ENCODE results near the gene KIAA0753.

KIAA0753 gene

GRCh38 chr17:6572972-6573370 is 67.5 kb downstream of the KIAA0753 start:
- no peaks in the 10 kb centered on the region for H3K9me3 ChIP-seq (ENCODE audit: insufficient read depth, low read length)
- TF ChIP-seq, protein P1, sequence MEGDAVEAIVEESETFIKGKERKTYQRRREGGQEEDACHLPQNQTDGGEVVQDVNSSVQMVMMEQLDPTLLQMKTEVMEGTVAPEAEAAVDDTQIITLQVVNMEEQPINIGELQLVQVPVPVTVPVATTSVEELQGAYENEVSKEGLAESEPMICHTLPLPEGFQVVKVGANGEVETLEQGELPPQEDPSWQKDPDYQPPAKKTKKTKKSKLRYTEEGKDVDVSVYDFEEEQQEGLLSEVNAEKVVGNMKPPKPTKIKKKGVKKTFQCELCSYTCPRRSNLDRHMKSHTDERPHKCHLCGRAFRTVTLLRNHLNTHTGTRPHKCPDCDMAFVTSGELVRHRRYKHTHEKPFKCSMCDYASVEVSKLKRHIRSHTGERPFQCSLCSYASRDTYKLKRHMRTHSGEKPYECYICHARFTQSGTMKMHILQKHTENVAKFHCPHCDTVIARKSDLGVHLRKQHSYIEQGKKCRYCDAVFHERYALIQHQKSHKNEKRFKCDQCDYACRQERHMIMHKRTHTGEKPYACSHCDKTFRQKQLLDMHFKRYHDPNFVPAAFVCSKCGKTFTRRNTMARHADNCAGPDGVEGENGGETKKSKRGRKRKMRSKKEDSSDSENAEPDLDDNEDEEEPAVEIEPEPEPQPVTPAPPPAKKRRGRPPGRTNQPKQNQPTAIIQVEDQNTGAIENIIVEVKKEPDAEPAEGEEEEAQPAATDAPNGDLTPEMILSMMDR (IDR thresholded peaks at IDR 0.05; ENCODE audit: insufficient read depth, low read length, poor library complexity, severe bottlenecking): no peak
- TF ChIP-seq EZH2phosphoT487 (conservative IDR thresholded peaks at IDR 0.05; ENCODE audit: low read length): no peak
- no peaks in the 10 kb centered on the region for H3F3A ChIP-seq (ENCODE audit: insufficient read depth)
- H3K79me2 ChIP-seq (ENCODE audit: insufficient read depth, low read length): no peaks in the 10 kb centered on the region
- no peak overlapping the region for H3K9ac ChIP-seq (ENCODE audit: low read length)
- no peak overlapping the region for H3K4me2 ChIP-seq (ENCODE audit: low read depth, low read length, poor library complexity, severe bottlenecking)
- no peak overlapping the region for H3K27ac ChIP-seq (ENCODE audit: low read depth, low read length)
- no peak overlapping the region for H2AFZ ChIP-seq (ENCODE audit: low read depth, low read length, severe bottlenecking)
- H3K9me2 ChIP-seq (replicated peaks; ENCODE audit: insufficient read depth, low read length): no peaks in the 10 kb centered on the region
- H3K36me3 ChIP-seq (ENCODE audit: low read length): no peaks in the 10 kb centered on the region
- no peaks in the 10 kb centered on the region for H4K20me1 ChIP-seq (ENCODE audit: low read depth, low read length)
- no peak overlapping the region for H3K4me3 ChIP-seq (ENCODE audit: insufficient read depth, low read length, poor library complexity, severe bottlenecking)
- no peaks in the 10 kb centered on the region for H3K27me3 ChIP-seq (ENCODE audit: low read length)

DNA sequence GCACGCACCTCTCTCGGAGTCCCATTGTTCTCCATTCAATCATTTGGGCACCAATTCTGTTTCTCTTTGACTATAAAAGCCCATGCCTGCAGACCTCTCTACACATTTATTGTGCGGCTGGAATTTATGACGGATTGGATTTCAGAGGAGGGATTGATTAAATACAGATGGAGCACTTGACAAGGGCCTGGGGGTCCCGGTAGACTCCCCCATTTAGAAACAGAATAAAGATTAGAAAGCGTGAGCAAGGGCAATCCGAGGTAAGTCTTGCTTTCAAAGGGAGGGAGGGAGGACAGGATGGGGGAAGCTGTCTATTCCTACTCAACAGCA is 69.1 kb downstream of the KIAA0753 start:
- no peak for TF ChIP-seq EZH2phosphoT487 (conservative IDR thresholded peaks at IDR 0.05; ENCODE audit: low read length)
- TF ChIP-seq, protein P1 (IDR thresholded peaks at IDR 0.05; ENCODE audit: insufficient read depth, low read length, poor library complexity, severe bottlenecking): no peak
- Histone ChIP-seq H3K4me3 (ENCODE audit: insufficient read depth, low read length, poor library complexity, severe bottlenecking) (no peak overlapping the region), H3F3A (ENCODE audit: insufficient read depth) (no peaks in the 10 kb centered on the region), H3K27ac (ENCODE audit: low read depth, low read length) (no peak overlapping the region), H3K9me2 (replicated peaks; ENCODE audit: insufficient read depth, low read length) (no peaks in the 10 kb centered on the region), H4K20me1 (ENCODE audit: low read depth, low read length) (no peaks in the 10 kb centered on the region), H3K27me3 (ENCODE audit: low read length) (no peaks in the 10 kb centered on the region), H3K9me3 (ENCODE audit: insufficient read depth, low read length) (no peaks in the 10 kb centered on the region), H3K4me2 (ENCODE audit: low read depth, low read length, poor library complexity, severe bottlenecking) (no peak overlapping the region), H3K36me3 (ENCODE audit: low read length) (no peaks in the 10 kb centered on the region), H3K9ac (ENCODE audit: low read length) (no peak overlapping the region), H3K79me2 (ENCODE audit: insufficient read depth, low read length) (no peaks in the 10 kb centered on the region), H2AFZ (ENCODE audit: low read depth, low read length, severe bottlenecking) (no peak overlapping the region)

GRCh38 chr17:6570731-6571451 is 69.6 kb downstream of the KIAA0753 start:
- Histone ChIP-seq H3F3A (ENCODE audit: insufficient read depth) (no peaks in the 10 kb centered on the region), H3K9me3 (ENCODE audit: insufficient read depth, low read length) (no peaks in the 10 kb centered on the region), H2AFZ (ENCODE audit: low read depth, low read length, severe bottlenecking) (no peak overlapping the region), H4K20me1 (ENCODE audit: low read depth, low read length) (no peaks in the 10 kb centered on the region), H3K27ac (ENCODE audit: low read depth, low read length) (no peak overlapping the region), H3K36me3 (ENCODE audit: low read length) (no peaks in the 10 kb centered on the region), H3K9ac (ENCODE audit: low read length) (no peak overlapping the region), H3K9me2 (replicated peaks; ENCODE audit: insufficient read depth, low read length) (no peaks in the 10 kb centered on the region), H3K79me2 (ENCODE audit: insufficient read depth, low read length) (no peaks in the 10 kb centered on the region), H3K27me3 (ENCODE audit: low read length) (no peaks in the 10 kb centered on the region), H3K4me3 (ENCODE audit: insufficient read depth, low read length, poor library complexity, severe bottlenecking) (no peak overlapping the region), H3K4me2 (ENCODE audit: low read depth, low read length, poor library complexity, severe bottlenecking) (no peak overlapping the region)
- TF ChIP-seq, protein P1 (IDR thresholded peaks at IDR 0.05; ENCODE audit: insufficient read depth, low read length, poor library complexity, severe bottlenecking): no peak
- no peak for TF ChIP-seq EZH2phosphoT487 (conservative IDR thresholded peaks at IDR 0.05; ENCODE audit: low read length)
